ENCODE results near the gene TRMT2A. TPM values are rescaled to one million over a fixed set of nuclear protein-coding genes. Genes with fewer than 3 reads are reported as not detected.

Gene TRMT2A
- total and polyA plus RNA-seq, 2 of the 8 experiments (the other 6 are each of a cell fraction or from before 2014, with no cell fraction given), result 44.9 to 50.3 TPM

GRCh38 chr22:20062043-20062765 is 54.8 kb downstream of the TRMT2A start (continued):
- no peak for TF ChIP-seq CTCF (IDR thresholded peaks at IDR 0.05; ENCODE audit: control extremely low read depth in 1 of 3, insufficient read depth in 1 of 3, low read depth in 1 of 3, low read length in 3 of 3)
- TF ChIP-seq SP2 (IDR thresholded peaks at IDR 0.05; ENCODE audit: low read length), result no peak
- no peak for TF ChIP-seq ATF2 (IDR thresholded peaks at IDR 0.05; ENCODE audit: low read length)
- TF ChIP-seq CHD7 (IDR thresholded peaks at IDR 0.05; ENCODE audit: insufficient replicate concordance, low read length), result no peak
- TF ChIP-seq CREB1 (IDR thresholded peaks at IDR 0.05), result no peak
- TF ChIP-seq CHD2 (IDR thresholded peaks at IDR 0.05; ENCODE audit: low read length), result no peak
